Measurements from ENCODE around the gene SLC24A3. TPM values are rescaled to one million over a fixed set of nuclear protein-coding genes. Genes with fewer than 3 reads are reported as not detected.

SLC24A3 gene
- total and polyA plus RNA-seq, 2 experiments from 2014 or later, result 0.81 to 2.5 TPM

DNA sequence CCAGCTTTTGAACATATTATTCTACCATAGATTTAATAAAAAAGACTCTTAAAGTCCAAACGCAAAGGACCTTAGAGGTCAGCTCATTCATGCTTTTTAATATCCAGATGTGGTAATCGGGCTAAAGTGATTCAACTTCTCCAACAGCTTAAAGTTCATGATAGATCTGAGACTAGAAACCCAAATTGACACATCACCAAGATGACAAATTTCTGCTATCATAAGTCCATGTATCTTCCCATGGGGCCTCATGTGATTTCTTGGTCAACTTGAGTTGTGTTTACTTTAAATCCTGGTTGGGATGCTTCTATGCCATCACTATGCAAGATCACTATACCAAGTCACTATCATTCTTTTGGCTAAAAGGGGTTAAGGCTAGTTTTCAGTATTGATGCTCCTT, 56.0 kb downstream of the SLC24A3 start:
- peaks cover 3% of the 10 kb centered on the region for H3K27me3 Mint-ChIP-seq (ENCODE audit: insufficient read depth, low read depth, poor library complexity)
- no peaks in the 10 kb centered on the region for H3K9me3 Mint-ChIP-seq
- no peak for DNase-seq (ENCODE audit: low spot score)
- no peak for ATAC-seq
- H3K27me3 ChIP-seq (ENCODE audit: insufficient read depth), result no peaks in the 10 kb centered on the region
- H3K4me1 ChIP-seq (ENCODE audit: insufficient read depth), result peaks cover 4% of the 10 kb centered on the region; the same call in 1 of the 2 replicates
- H3K36me3 ChIP-seq (ENCODE audit: insufficient read depth), result no peaks in the 10 kb centered on the region
- no peak overlapping the region for H3K4me3 ChIP-seq
- H3K4me1 Mint-ChIP-seq, result peaks cover 23% of the 10 kb centered on the region; the same call in 2 of the 3 replicates
- no peaks in the 10 kb centered on the region for H3F3A ChIP-seq (replicated peaks; ENCODE audit: low read depth)
- H3K36me3 Mint-ChIP-seq (ENCODE audit: low read depth), result no peaks in the 10 kb centered on the region
- H3K79me2 ChIP-seq (replicated peaks; ENCODE audit: insufficient read depth), result no peaks in the 10 kb centered on the region
- H3K27ac ChIP-seq (ENCODE audit: low read depth), result no peak overlapping the region
- H3K27ac Mint-ChIP-seq, result no peak overlapping the region
- no peak overlapping the region for H3K4me3 Mint-ChIP-seq
- peaks cover 3% of the 10 kb centered on the region; the same call in 1 of the 2 replicates for H3K9me2 ChIP-seq (ENCODE audit: insufficient read depth)
- no peak overlapping the region for H2AFZ ChIP-seq
- TF ChIP-seq ZNF114 (CRISPR knock-in tag; IDR thresholded peaks at IDR 0.05), result no peak
- no peak for TF ChIP-seq STAT1 (IDR thresholded peaks at IDR 0.05; ENCODE audit: unreplicated experiment)
- TF ChIP-seq CREB1 (CRISPR knock-in tag; IDR thresholded peaks at IDR 0.05; ENCODE audit: low read depth), result no peak
- TF ChIP-seq CTCF (conservative IDR thresholded peaks at IDR 0.05; ENCODE audit: low read depth in 2 of 2), result no peak
- no peak for TF ChIP-seq EZH2 (IDR thresholded peaks at IDR 0.05; ENCODE audit: low read depth, unreplicated experiment)
- TF ChIP-seq JUNB (IDR thresholded peaks at IDR 0.05; ENCODE audit: unreplicated experiment), result no peak
- TF ChIP-seq ZNF331 (CRISPR knock-in tag; IDR thresholded peaks at IDR 0.05; ENCODE audit: low read depth), result no peak
- TF ChIP-seq EZH2phosphoT487 (IDR thresholded peaks at IDR 0.05; ENCODE audit: unreplicated experiment), result no peak
- no peak for TF ChIP-seq ZNF462 (CRISPR knock-in tag; IDR thresholded peaks at IDR 0.05)
- TF ChIP-seq NANOG (IDR thresholded peaks at IDR 0.05; ENCODE audit: borderline replicate concordance), result no peak
- no peak for TF ChIP-seq REST (IDR thresholded peaks at IDR 0.05; ENCODE audit: unreplicated experiment)
- TF ChIP-seq, protein P1, sequence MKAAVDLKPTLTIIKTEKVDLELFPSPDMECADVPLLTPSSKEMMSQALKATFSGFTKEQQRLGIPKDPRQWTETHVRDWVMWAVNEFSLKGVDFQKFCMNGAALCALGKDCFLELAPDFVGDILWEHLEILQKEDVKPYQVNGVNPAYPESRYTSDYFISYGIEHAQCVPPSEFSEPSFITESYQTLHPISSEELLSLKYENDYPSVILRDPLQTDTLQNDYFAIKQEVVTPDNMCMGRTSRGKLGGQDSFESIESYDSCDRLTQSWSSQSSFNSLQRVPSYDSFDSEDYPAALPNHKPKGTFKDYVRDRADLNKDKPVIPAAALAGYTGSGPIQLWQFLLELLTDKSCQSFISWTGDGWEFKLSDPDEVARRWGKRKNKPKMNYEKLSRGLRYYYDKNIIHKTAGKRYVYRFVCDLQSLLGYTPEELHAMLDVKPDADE (IDR thresholded peaks at IDR 0.05), result no peak
- no peak for TF ChIP-seq POLR2AphosphoS5 (IDR thresholded peaks at IDR 0.05; ENCODE audit: low read depth)
- H3K4me2 ChIP-seq, result no peak overlapping the region
- H4K20me1 ChIP-seq (replicated peaks; ENCODE audit: insufficient read depth), result no peaks in the 10 kb centered on the region
